ENCODE measurements around the gene TAF11L2. TPM values are rescaled to one million over a fixed set of nuclear protein-coding genes. Genes with fewer than 3 reads are reported as not detected.
"Not testable (repeated sequence)": the region's sequence is repeated elsewhere in the genome, so short reads cannot be mapped to it uniquely, and the experiment has no call there.

The TAF11L2 gene
- total RNA-seq, result not detected in 2 replicates

DNA sequence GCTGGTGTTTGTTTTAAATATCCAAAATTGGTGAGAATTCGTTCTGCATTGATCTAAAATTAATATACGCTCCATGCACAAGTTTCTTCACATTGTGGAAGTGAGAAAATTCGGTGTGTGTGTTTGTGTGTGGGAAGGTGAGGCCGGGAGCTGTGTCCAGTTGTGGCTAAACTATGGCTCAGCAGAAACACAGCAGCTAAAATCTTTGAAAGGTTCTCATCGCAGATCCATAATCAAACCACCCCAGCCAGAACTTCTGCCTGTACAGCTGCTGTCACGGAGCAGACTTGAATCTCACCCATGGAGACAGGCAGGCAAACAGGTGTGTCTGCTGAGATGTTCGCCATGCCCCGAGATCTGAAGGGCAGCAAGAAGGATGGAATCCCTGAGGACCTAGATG lies at the start of gene TAF11L2:
TSS of gene TAF11L2 (plus strand) at position 301 of the 400 bp plus-strand sequence.
- not testable (repeated sequence) for H3K4me3 ChIP-seq (ENCODE audit: low read depth, low read length); DNase-seq (ENCODE audit: low read depth)

GRCh38 chr5:17448877-17449276 lies 49.2 kb upstream of the TAF11L2 start:
- TF ChIP-seq CTCF (conservative IDR thresholded peaks at IDR 0.05; ENCODE audit: low read depth, low read length), result no peak
- H3K4me3 ChIP-seq (ENCODE audit: low read depth, low read length), result no peak overlapping the region
- DNase-seq (ENCODE audit: low read depth), result no peak

GRCh38 chr5:17452936-17453335 lies 45.1 kb upstream of the TAF11L2 start:
- no peak for TF ChIP-seq CTCF (conservative IDR thresholded peaks at IDR 0.05; ENCODE audit: low read depth, low read length)
- no peak overlapping the region for H3K4me3 ChIP-seq (ENCODE audit: low read depth, low read length)
- DNase-seq (ENCODE audit: low read depth), result no peak

- DNase-seq (ENCODE audit: low read depth), result no peak
- H3K4me3 ChIP-seq (ENCODE audit: low read depth, low read length), result no peak overlapping the region
- TF ChIP-seq CTCF (conservative IDR thresholded peaks at IDR 0.05; ENCODE audit: low read depth, low read length), result no peak
Measured at GRCh38 chr5:17455942-17456341, 42.1 kb upstream of the TAF11L2 start.

DNA sequence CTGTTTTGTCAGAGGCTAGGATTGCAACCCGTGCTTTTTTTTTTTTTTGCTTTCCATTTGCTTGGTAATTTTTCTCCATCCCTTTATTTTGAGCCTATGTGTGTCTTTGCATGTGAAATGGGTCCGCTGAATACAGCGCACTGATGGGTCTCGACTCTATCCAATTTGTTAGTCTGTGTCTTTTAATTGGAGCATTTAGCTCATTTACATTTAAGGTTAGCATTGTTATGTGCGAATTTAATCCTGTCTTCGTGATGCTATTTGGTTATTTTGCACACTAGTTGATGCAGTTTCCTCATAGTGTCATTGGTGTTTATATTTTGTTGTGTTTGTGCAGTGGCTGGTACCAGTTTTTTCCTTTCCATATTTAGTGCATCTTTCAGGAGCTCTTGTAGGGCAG lies 36.2 kb upstream of the TAF11L2 start:
- TF ChIP-seq CTCF (conservative IDR thresholded peaks at IDR 0.05; ENCODE audit: low read depth, low read length), result no peak
- no peak overlapping the region for H3K4me3 ChIP-seq (ENCODE audit: low read depth, low read length)
- DNase-seq (ENCODE audit: low read depth), result no peak

DNA sequence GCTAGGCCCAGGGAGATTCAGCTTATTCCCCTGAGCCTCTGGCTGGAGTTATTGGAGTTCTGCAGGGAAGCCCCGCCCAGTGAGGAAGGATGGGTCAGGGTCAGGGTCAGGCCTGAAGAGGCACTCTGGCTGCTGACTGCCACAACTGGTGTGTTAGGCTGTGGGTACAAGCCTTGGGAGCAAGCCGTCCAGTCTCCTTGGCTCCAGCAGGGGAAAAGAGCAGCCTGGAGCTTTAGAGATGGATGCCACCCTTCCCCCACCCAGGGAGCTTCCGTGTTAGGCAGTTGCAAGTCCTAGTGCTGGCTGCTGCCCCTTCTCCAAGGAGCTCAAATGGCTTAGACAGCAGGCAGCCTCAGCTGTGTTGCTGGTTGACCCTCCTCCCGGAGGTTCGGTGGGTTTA lies 34.4 kb upstream of the TAF11L2 start:
- no peak for DNase-seq (ENCODE audit: low read depth)
- H3K4me3 ChIP-seq (ENCODE audit: low read depth, low read length), result no peak overlapping the region
- no peak for TF ChIP-seq CTCF (conservative IDR thresholded peaks at IDR 0.05; ENCODE audit: low read depth, low read length)

GRCh38 chr5:17470064-17470463 lies 28.0 kb upstream of the TAF11L2 start:
- TF ChIP-seq CTCF (conservative IDR thresholded peaks at IDR 0.05; ENCODE audit: low read depth, low read length), result no peak
- DNase-seq (ENCODE audit: low read depth), result no peak
- no peak overlapping the region for H3K4me3 ChIP-seq (ENCODE audit: low read depth, low read length)

DNA sequence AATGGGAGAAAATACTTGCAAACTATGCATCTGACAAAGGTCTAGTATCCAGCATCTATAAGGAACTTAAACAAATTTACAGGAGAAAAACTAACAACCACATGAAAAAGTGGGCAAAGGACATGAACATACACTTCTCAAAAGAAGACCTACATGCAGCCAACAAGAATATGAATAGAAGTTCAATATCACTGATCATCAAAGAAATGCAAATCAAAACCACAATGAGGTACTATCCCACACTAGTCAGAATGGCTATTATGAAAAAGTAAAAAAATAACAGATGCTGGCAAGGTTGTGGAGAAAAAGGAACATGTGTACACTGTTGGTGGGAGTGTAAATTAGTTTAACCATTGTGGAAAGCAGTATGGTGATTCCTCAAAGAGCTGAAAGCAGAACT lies 23.0 kb upstream of the TAF11L2 start:
- H3K4me3 ChIP-seq (ENCODE audit: low read depth, low read length); DNase-seq (ENCODE audit: low read depth): not testable (repeated sequence)
